PC-9 (cell line): ENCODE measurements around the gene RBMS3.

ENCODE experiments used
- EZH2 ChIP-seq: fragments of 200-600 bp; sonication (generic); IDR thresholded peaks from 2 replicates; pipeline ENCODE4 v1.8.0; 2017; ENCODE audit warnings: antibody characterized with exemption, low read depth
- TF ChIP-seq, protein P1 (sequence below): fragments of 200-600 bp; sonication (generic); conservative IDR thresholded peaks from 2 replicates; pipeline ENCODE4 v1.6.1; 2017; ENCODE audit warnings: mixed run types, antibody characterized with exemption, mild to moderate bottlenecking, moderate library complexity

DNA sequence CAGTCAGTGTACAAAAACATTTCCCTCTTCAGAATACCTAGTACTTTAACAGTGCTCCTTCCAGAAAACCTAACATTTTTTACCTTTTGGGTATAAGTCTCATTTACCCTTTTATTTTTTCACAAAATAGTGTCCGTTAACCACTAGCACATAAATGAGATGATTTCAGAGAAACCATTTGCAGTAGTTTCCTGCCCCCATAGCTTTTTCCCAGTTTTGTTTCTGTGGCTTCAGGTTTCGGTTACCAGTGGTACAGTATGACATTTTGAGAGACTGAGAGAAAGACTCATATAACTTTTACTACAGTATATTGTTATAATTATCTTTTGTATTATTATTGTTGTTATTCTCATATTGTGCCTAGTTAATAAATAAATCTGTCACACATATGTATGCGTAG, 6.2 kb upstream of the RBMS3 start:
- TF ChIP-seq EZH2, result no peak
- TF ChIP-seq, protein P1, sequence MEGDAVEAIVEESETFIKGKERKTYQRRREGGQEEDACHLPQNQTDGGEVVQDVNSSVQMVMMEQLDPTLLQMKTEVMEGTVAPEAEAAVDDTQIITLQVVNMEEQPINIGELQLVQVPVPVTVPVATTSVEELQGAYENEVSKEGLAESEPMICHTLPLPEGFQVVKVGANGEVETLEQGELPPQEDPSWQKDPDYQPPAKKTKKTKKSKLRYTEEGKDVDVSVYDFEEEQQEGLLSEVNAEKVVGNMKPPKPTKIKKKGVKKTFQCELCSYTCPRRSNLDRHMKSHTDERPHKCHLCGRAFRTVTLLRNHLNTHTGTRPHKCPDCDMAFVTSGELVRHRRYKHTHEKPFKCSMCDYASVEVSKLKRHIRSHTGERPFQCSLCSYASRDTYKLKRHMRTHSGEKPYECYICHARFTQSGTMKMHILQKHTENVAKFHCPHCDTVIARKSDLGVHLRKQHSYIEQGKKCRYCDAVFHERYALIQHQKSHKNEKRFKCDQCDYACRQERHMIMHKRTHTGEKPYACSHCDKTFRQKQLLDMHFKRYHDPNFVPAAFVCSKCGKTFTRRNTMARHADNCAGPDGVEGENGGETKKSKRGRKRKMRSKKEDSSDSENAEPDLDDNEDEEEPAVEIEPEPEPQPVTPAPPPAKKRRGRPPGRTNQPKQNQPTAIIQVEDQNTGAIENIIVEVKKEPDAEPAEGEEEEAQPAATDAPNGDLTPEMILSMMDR, result no peak
